CD8-positive, alpha-beta memory T cell (primary cell): ENCODE measurements around the gene SH3RF1. TPM values are rescaled to one million over a fixed set of nuclear protein-coding genes. Genes with fewer than 3 reads are reported as not detected.
A peak's percentile ranks its signal among the peaks of the same experiment; 100 is the strongest.

Source experiments
- CTCF ChIA-PET: fragments of 350-600 bp; sonication (Branson Sonifier 250); formaldehyde crosslinking; loops from one replicate; lab custom pipeline; 2021; ENCODE audit warnings: antibody characterized with exemption; lab: Charles Lee
- POLR2A ChIA-PET: fragments of 350-600 bp; sonication (Branson Sonifier 250); formaldehyde crosslinking; loops from one replicate; lab custom pipeline; 2021; ENCODE audit warnings: antibody characterized with exemption; lab: Charles Lee
- DNase-seq, 5 donors: peaks; one replicate each; pipeline versions ENCODE4 v3.0.0 to v3.0.0-alpha.2; 2020 to 2022; ENCODE audit warnings: mixed read lengths in 1 of 5
- H3K27ac ChIP-seq: one replicate; pipeline ENCODE4 v1.7.0; 2013; ENCODE audit warnings: low read depth, mild to moderate bottlenecking, low read length, moderate library complexity
- H3K27me3 ChIP-seq: 2 replicates; pipeline ENCODE4 v1.7.0; 2013; ENCODE audit warnings: low read length, mild to moderate bottlenecking; ENCODE audit not compliant: insufficient read depth, poor library complexity, severe bottlenecking
- H3K36me3 ChIP-seq: 2 replicates; pipeline ENCODE4 v1.7.0; 2013; ENCODE audit warnings: mild to moderate bottlenecking, low read length, moderate library complexity; ENCODE audit not compliant: insufficient read depth
- H3K4me1 ChIP-seq: 2 replicates; pipeline ENCODE4 v1.7.0; 2013; ENCODE audit warnings: mild to moderate bottlenecking, low read length, moderate library complexity; ENCODE audit not compliant: insufficient read depth
- H3K4me3 ChIP-seq: 2 replicates; pipeline ENCODE4 v1.7.0; 2013; ENCODE audit warnings: mild to moderate bottlenecking, low read length
- H3K9me3 ChIP-seq: 2 replicates; pipeline ENCODE4 v1.7.0; 2013; ENCODE audit warnings: mild to moderate bottlenecking, low read length
- H3K27ac Mint-ChIP-seq, 8 donors: one replicate each; pipeline ENCODE4 v1.8.0; 2020 to 2021; ENCODE audit warnings: mixed read lengths in 8 of 8, mild to moderate bottlenecking in 6 of 8, inconsistent platforms in 3 of 8, moderate library complexity in 3 of 8
- H3K27me3 Mint-ChIP-seq, 2 donors: one replicate each; pipeline ENCODE4 v1.8.0; 2020 to 2021; ENCODE audit warnings: mixed read lengths in 2 of 2, mild to moderate bottlenecking in 1 of 2, moderate library complexity in 1 of 2
- H3K36me3 Mint-ChIP-seq, 3 donors: one replicate each; pipeline ENCODE4 v1.8.0; 2020 to 2021; ENCODE audit warnings: mixed read lengths in 3 of 3, inconsistent platforms in 1 of 3, mild to moderate bottlenecking in 1 of 3
- H3K4me1 Mint-ChIP-seq, 3 donors: one replicate each; pipeline ENCODE4 v1.8.0; 2020 to 2021; ENCODE audit warnings: mixed read lengths in 3 of 3, inconsistent platforms in 1 of 3, mild to moderate bottlenecking in 1 of 3
- H3K4me3 Mint-ChIP-seq, 7 donors: one replicate each; pipeline ENCODE4 v1.8.0; 2020 to 2021; ENCODE audit warnings: mixed read lengths in 7 of 7, mild to moderate bottlenecking in 6 of 7, moderate library complexity in 4 of 7, inconsistent platforms in 2 of 7
- H3K9me3 Mint-ChIP-seq, 5 donors: one replicate each; pipeline ENCODE4 v1.8.0; 2020 to 2022; ENCODE audit warnings: mixed read lengths in 5 of 5, mild to moderate bottlenecking in 3 of 5, moderate library complexity in 2 of 5, inconsistent platforms in 1 of 5
- polyA plus RNA-seq: library from polyadenylated mRNA; unstranded; fragments of 300-500 nt; fragmentation: Illumina TruSeq; gene quantifications from one replicate; pipeline ENCODE4 v1.2.3, GENCODE V29; 2021
- total RNA-seq, 2 experiments: library from RNA; stranded (reverse); gene quantifications; one replicate each; pipeline ENCODE4 v1.2.3, GENCODE V29; 2021

The SH3RF1 gene
- total and polyA plus RNA-seq, 3 experiments from 2014 or later, result 1.1 to 1.4 TPM; not detected in 1

- POLR2A ChIA-PET, result no interaction called here
These were observed 163.2 kb downstream of the SH3RF1 start for GRCh38 chr4:169107528-169107927.

GRCh38 chr4:169106696-169107229 is 164.0 kb downstream of the SH3RF1 start:
- peaks cover 0 to 19% of the 10 kb centered on the region in 2 donors for H3K27me3 Mint-ChIP-seq

More at GRCh38 chr4:169107528-169107927, 163.2 kb downstream of the SH3RF1 start:
- Histone ChIP-seq H3K27ac (no peak overlapping the region), H3K4me3 (no peak overlapping the region), H3K36me3 (no peaks in the 10 kb centered on the region), H3K9me3 (no peaks in the 10 kb centered on the region), H3K4me1 (no peaks in the 10 kb centered on the region), H3K27me3 (no peaks in the 10 kb centered on the region)
- no peak for DNase-seq
- Mint-ChIP-seq H3K4me1 (no peaks in the 10 kb centered on the region), H3K27ac (no peak overlapping the region), H3K27me3 (peaks cover 0 to 19% of the 10 kb centered on the region in 2 donors), H3K9me3 (no peaks in the 10 kb centered on the region), H3K4me3 (no peak overlapping the region), H3K36me3 (no peaks in the 10 kb centered on the region)
- CTCF ChIA-PET, result no interaction called here

DNA sequence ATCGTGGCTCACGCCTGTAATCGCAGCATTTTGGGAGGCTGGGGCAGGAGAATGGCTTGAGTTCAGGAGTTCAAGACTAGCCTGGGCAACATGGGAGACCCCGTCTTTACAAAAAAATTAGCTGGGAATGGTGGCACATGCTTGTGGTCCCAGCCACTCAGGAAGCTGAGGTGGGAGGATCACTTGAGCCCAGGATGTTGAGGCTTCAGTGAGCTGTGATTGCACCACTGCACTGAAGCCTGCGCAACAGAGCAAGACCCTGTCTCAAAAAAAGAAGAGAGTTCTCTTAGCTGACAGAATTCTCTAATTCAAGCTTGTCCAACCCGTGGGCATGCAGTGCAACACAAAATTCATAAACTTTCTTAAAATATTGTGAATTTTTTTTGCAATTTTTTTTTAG is 165.1 kb downstream of the SH3RF1 start:
- no peaks in the 10 kb centered on the region for H3K4me1 ChIP-seq
- ChIA-PET CTCF (no interaction called here), POLR2A (no interaction called here)
- no peak overlapping the region for H3K4me3 ChIP-seq
- H3K4me1 Mint-ChIP-seq, result no peaks in the 10 kb centered on the region
- H3K9me3 ChIP-seq, result no peaks in the 10 kb centered on the region
- H3K27ac ChIP-seq, result no peak overlapping the region
- H3K9me3 Mint-ChIP-seq, result no peaks in the 10 kb centered on the region
- H3K36me3 ChIP-seq, result no peaks in the 10 kb centered on the region
- peaks cover 0 to 19% of the 10 kb centered on the region in 2 donors for H3K27me3 Mint-ChIP-seq
- H3K27ac Mint-ChIP-seq, result peak overlapping the region in 1 of 8 donors; percentile 56
- no peak overlapping the region for H3K4me3 Mint-ChIP-seq
- no peaks in the 10 kb centered on the region for H3K36me3 Mint-ChIP-seq
- H3K27me3 ChIP-seq, result no peaks in the 10 kb centered on the region
- no peak for DNase-seq

More at GRCh38 chr4:169106696-169107229, 164.0 kb downstream of the SH3RF1 start:
- Histone ChIP-seq H3K4me3 (no peak overlapping the region), H3K27me3 (no peaks in the 10 kb centered on the region), H3K9me3 (no peaks in the 10 kb centered on the region), H3K36me3 (no peaks in the 10 kb centered on the region), H3K4me1 (no peaks in the 10 kb centered on the region), H3K27ac (no peak overlapping the region)
- Mint-ChIP-seq H3K36me3 (no peaks in the 10 kb centered on the region), H3K9me3 (no peaks in the 10 kb centered on the region), H3K4me1 (no peaks in the 10 kb centered on the region), H3K27ac (peak overlapping the region in 1 of 8 donors; percentile 64), H3K4me3 (no peak overlapping the region)
- POLR2A ChIA-PET, result no interaction called here
- CTCF ChIA-PET, result no interaction called here
- DNase-seq, result no peak

GRCh38 chr4:169103966-169104412 is 166.8 kb downstream of the SH3RF1 start:
- Histone ChIP-seq H3K4me3 (no peak overlapping the region), H3K4me1 (no peaks in the 10 kb centered on the region), H3K27me3 (no peaks in the 10 kb centered on the region), H3K9me3 (no peaks in the 10 kb centered on the region), H3K27ac (no peak overlapping the region), H3K36me3 (no peaks in the 10 kb centered on the region)
- POLR2A ChIA-PET, result no interaction called here
- CTCF ChIA-PET, result no interaction called here
- no peaks in the 10 kb centered on the region for H3K4me1 Mint-ChIP-seq
- H3K27ac Mint-ChIP-seq, result no peak overlapping the region
- peaks cover 0 to 19% of the 10 kb centered on the region in 2 donors for H3K27me3 Mint-ChIP-seq
- no peak for DNase-seq
- H3K9me3 Mint-ChIP-seq, result no peaks in the 10 kb centered on the region
- H3K4me3 Mint-ChIP-seq, result no peak overlapping the region
- H3K36me3 Mint-ChIP-seq, result no peaks in the 10 kb centered on the region

- Histone ChIP-seq H3K4me1 (no peaks in the 10 kb centered on the region), H3K4me3 (no peak overlapping the region), H3K27me3 (no peaks in the 10 kb centered on the region), H3K9me3 (no peaks in the 10 kb centered on the region), H3K27ac (no peak overlapping the region), H3K36me3 (no peaks in the 10 kb centered on the region)
- no peak overlapping the region for H3K27ac Mint-ChIP-seq
- H3K4me1 Mint-ChIP-seq, result no peaks in the 10 kb centered on the region
- H3K36me3 Mint-ChIP-seq, result no peaks in the 10 kb centered on the region
- H3K4me3 Mint-ChIP-seq, result no peak overlapping the region
- H3K9me3 Mint-ChIP-seq, result no peaks in the 10 kb centered on the region
- no peak for DNase-seq
- ChIA-PET CTCF (no interaction called here), POLR2A (no interaction called here)
- H3K27me3 Mint-ChIP-seq, result peaks cover 2 to 11% of the 10 kb centered on the region in 2 donors
These were observed 168.7 kb downstream of the SH3RF1 start for GRCh38 chr4:169102026-169102425.

GRCh38 chr4:169100670-169101101 is 170.1 kb downstream of the SH3RF1 start:
- DNase-seq, result no peak
- H3K27ac Mint-ChIP-seq, result no peak overlapping the region
- no peak overlapping the region for H3K27ac ChIP-seq
- H3K36me3 ChIP-seq, result no peaks in the 10 kb centered on the region
- H3K27me3 Mint-ChIP-seq, result peaks cover 3 to 11% of the 10 kb centered on the region in 2 donors
- ChIA-PET POLR2A (no interaction called here), CTCF (no interaction called here)
- no peaks in the 10 kb centered on the region for H3K27me3 ChIP-seq
- no peak overlapping the region for H3K4me3 ChIP-seq
- H3K4me1 ChIP-seq, result no peaks in the 10 kb centered on the region
- H3K4me3 Mint-ChIP-seq, result no peak overlapping the region
- H3K36me3 Mint-ChIP-seq, result no peaks in the 10 kb centered on the region
- no peaks in the 10 kb centered on the region for H3K9me3 Mint-ChIP-seq
- H3K4me1 Mint-ChIP-seq, result no peaks in the 10 kb centered on the region
- no peaks in the 10 kb centered on the region for H3K9me3 ChIP-seq

GRCh38 chr4:169099771-169100180 is 171.0 kb downstream of the SH3RF1 start:
- no peak overlapping the region for H3K27ac ChIP-seq
- H3K4me3 ChIP-seq, result no peak overlapping the region
- H3K36me3 ChIP-seq, result no peaks in the 10 kb centered on the region
- Mint-ChIP-seq H3K4me1 (no peaks in the 10 kb centered on the region), H3K27me3 (peaks cover 3 to 11% of the 10 kb centered on the region in 2 donors), H3K9me3 (no peaks in the 10 kb centered on the region), H3K27ac (no peak overlapping the region), H3K36me3 (no peaks in the 10 kb centered on the region), H3K4me3 (no peak overlapping the region)
- CTCF ChIA-PET, result no interaction called here
- H3K4me1 ChIP-seq, result no peaks in the 10 kb centered on the region
- H3K27me3 ChIP-seq, result no peaks in the 10 kb centered on the region
- POLR2A ChIA-PET, result no interaction called here
- no peak for DNase-seq
- H3K9me3 ChIP-seq, result no peaks in the 10 kb centered on the region

DNA sequence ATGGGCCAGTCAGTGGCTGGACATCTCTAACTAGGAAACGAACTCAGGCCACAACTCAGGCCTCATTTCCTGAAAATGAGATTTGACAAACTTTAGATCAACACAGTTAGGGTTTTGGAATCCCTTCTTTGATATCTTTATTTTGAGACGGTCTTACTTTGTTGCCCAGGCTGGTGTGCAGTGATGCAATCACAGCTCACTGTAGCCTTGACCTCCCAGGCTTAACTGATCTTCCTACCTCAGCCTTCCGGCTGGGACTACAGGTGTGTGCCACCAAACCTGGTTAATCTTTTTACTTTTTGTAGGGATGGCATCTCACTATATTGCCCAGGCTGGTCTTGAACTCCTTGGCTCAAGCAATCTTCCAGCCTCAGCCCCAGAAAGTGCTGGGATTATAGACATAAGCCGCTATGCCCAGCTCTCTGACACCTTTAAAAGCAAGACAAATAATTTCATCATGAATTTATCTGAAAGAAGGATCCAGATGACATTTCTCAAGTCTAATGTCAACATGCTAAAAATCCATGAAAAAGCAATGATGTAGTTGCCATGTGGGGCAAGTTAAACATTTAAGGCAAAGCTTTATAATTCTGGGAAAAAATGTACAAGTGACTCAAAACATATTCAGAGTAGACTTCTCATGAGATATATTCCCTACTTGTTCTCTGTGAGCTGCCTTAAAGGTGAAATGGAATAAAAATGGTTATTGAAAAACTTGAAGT is 171.6 kb downstream of the SH3RF1 start:
- DNase-seq, result no peak
- H3K36me3 Mint-ChIP-seq, result no peaks in the 10 kb centered on the region
- H3K27ac ChIP-seq, result no peak overlapping the region
- no peak overlapping the region for H3K4me3 Mint-ChIP-seq
- H3K27me3 Mint-ChIP-seq, result peaks cover 3 to 8% of the 10 kb centered on the region in 2 donors
- no peaks in the 10 kb centered on the region for H3K9me3 Mint-ChIP-seq
- no peak overlapping the region for H3K4me3 ChIP-seq
- H3K4me1 Mint-ChIP-seq, result no peaks in the 10 kb centered on the region
- CTCF ChIA-PET, result no interaction called here
- POLR2A ChIA-PET, result no interaction called here
- no peaks in the 10 kb centered on the region for H3K27me3 ChIP-seq
- no peaks in the 10 kb centered on the region for H3K9me3 ChIP-seq
- no peaks in the 10 kb centered on the region for H3K4me1 ChIP-seq
- H3K27ac Mint-ChIP-seq, result no peak overlapping the region
- H3K36me3 ChIP-seq, result no peaks in the 10 kb centered on the region
